ENCODE measurements around the gene MPV17.
"Not testable (repeated sequence)": the region's sequence is repeated elsewhere in the genome, so short reads cannot be mapped to it uniquely, and the experiment has no call there.

The MPV17 gene, protein sequence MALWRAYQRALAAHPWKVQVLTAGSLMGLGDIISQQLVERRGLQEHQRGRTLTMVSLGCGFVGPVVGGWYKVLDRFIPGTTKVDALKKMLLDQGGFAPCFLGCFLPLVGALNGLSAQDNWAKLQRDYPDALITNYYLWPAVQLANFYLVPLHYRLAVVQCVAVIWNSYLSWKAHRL

DNA sequence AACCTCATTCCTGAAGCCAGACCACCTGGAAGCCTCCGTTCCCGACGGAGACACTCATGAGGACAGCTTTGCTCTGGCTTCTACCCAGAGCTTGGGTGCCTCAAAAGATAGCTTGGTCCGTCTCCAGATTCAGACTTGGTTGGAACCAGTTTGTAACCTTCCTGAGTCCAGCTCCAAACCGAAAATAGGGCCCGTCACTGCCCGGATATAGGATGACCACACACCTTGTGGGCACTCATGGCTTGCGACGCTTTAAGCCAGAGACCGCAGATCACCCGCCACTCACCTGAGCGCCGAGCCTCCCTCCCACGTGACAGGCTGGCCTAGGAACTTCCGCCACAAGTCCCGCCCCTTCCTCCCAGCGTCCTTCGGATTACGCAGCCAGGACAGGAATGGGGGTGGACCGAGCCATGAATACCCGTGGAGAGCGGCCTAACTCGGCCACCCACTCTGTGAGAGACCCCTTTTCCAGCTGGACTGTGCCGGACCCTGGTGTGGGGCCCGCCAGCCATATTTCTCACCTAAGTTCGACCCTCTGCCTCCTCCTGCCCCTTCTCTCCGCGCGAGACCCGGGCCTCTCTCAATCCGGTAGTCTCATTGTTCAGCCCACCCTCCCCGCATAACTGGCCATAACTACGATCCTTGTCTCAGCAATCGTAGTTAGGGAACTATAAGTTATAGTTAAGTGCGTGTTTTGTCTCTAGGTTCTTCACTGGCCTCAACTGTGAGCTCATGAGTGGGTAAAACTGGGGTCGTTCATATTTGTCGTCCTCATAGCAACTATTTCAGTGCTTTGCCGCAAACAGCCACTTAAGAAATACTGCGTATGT, at the start of gene MPV17:
MPV17 (minus strand) TSS at position 332 of the 830 bp plus-strand sequence. CDS start 580 bp downstream, outside the sequence.
- DNase-seq, result peak; percentile 90

DNA sequence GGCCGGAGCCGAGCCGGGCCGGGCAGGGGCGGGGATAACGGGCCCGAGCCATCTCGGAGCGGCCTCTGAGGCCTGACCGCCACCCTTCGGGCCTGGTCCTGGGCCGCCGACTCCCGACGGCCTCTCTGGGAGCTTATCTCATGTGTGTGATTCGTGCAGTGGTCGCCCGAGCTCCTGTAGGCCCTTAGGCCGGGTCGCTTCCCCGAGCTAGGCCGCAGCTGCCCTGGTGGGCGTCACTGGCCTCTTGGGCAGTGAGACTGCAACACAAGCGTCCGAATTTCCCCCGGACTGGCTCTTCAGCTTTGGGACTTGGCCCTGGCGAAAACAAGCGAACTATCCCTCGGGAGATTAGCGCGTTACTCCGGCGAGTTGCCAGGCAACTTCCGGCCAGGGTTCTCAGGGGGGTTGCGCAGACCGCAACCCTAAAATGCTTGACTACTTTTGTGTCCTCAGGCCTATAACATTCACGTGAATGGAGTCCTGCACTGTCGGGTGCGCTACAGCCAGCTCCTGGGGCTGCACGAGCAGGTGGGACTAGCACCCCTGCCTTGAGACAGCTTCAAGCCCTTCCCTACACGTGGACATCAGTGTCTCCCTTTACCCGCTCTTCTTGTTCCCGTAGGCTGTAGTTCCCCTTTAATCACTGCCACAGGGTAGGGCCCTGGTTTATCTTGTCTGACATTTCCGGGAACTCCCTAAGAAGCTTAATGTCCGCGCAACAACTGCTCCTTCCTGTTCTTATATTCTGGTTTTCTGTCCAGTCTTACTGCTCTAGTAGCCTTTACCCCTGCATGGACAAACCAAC, 48.1 kb upstream of the MPV17 start:
- peak; percentile 92 for DNase-seq

DNA sequence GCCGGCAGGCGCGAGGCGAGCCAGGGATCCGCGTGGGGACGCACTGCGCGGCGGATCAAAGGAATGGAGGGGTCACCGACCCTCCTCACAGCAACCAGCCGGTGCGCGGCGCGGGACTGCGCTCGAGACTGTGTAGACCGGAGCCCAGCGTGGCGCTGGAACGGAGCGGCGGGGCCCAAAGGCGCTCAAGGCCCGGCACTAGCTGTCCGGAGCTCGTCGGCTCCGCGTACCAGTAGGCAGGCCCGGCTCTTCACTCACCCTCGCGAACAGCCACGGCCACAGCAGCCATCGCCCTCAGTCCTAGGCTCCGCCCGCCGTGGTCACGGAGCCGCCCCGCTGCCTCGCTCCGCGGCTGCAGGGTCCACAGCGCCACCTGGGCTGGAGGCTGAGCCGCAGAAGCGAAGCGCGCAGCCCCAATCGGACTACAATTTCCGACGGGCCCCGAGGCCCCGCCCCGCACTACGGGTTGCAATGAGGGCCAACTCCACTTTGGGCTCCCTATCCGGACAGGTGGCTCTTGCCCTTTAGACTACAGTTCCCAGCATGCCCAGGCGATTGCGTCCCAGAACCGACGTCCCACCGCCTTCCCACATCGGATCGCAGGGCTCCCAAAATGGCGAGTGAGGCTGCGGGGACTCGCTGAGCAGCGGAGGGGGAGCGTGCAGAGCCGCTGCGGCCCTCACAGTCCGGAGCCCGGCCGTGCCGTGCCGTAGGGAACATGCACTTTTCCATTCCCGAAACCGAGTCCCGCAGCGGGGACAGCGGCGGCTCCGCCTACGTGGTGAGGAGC, 47.3 kb upstream of the MPV17 start, which contains the start of the genes EIF2B4 and SNX17:
EIF2B4 (minus strand) TSS at position 313 of the 790 bp plus-strand sequence; CDS start at position 289, 24 bp downstream.
SNX17 (plus strand) TSS at position 591 of the 790 bp plus-strand sequence; CDS start at position 719, 128 bp downstream.
- peak; percentile 100 for DNase-seq

DNA sequence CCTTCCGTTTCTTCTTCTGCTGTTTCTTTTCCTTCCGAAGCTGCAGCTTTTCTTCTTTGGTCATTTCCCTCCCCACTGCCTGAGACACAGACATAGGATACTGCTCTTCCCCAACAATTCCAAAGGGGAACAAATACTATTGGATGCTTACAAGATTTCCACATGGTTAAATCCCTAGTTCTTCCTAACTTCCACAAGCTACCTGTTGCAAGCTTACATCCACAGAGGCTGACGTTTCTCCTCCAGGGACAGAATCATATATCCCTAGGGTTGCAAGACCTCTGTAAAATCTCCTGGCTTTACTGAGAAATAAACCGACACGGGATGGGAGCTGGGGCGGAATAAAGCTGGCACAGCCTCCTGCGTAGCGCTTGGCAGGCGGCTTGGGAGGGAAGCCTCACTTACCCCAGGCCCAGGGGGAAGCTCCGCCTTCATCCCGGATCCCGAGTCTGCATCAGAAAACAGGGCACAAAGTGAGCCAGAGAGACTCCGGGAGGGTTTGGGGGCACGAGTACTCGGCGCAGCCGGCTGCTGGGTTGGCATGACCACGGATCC, 46.7 kb upstream of the MPV17 start:
- peak; percentile 43 for DNase-seq

DNA sequence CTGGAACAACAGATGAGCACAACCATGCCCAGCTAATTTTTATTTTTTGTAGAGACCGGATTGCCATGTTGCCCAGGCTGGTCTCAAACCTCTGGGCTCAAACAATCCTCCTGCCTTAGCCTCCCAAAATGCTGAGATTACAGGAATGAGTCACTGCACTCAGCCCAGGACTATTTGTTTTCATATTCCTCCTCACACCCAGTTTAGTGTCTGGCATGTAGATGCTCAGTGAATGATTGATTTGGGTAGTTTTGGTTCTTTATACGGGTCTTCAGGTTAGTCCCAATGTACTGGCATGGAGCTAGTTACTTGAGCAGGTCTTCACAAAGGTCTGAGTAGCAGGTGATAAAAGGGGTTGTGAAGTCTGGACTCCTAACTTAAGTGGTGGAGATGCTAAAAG, 41.0 kb upstream of the MPV17 start:
- DNase-seq, result no peak

DNA sequence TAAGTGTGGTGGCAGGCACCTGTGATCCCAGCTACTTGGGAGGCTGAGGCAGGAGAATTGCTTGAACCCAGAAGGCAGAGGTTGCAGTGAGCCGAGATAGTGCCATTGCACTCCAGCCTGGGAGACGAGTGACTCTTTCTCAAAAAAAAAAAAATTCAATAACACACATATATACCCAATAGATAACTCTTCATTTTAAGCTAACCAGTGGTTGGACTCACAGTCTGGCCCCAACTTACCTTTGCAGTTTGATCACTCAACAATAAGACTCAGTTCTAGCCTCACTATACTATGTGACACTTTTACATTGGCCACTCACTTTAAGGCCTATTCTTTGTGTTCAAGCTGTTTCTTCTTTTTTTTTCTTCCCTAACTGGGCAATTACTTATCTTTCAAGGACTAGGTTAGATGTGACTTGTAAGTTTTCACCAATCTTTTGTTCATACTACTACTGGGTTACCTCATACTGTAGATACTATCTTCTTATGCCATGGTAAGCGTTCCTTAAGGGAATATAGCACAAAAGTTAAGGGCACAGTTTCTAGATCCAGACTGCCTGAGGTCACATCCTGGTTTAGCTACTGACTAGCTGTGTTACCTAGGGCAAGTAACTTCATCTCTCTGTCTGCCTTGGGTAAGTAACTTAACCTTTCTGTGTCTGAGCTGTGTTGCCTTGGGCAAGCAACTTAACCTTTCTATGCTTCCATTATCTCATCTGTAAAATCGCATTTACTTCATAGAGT, 40.0 kb upstream of the MPV17 start:
- DNase-seq, result no peak

DNA sequence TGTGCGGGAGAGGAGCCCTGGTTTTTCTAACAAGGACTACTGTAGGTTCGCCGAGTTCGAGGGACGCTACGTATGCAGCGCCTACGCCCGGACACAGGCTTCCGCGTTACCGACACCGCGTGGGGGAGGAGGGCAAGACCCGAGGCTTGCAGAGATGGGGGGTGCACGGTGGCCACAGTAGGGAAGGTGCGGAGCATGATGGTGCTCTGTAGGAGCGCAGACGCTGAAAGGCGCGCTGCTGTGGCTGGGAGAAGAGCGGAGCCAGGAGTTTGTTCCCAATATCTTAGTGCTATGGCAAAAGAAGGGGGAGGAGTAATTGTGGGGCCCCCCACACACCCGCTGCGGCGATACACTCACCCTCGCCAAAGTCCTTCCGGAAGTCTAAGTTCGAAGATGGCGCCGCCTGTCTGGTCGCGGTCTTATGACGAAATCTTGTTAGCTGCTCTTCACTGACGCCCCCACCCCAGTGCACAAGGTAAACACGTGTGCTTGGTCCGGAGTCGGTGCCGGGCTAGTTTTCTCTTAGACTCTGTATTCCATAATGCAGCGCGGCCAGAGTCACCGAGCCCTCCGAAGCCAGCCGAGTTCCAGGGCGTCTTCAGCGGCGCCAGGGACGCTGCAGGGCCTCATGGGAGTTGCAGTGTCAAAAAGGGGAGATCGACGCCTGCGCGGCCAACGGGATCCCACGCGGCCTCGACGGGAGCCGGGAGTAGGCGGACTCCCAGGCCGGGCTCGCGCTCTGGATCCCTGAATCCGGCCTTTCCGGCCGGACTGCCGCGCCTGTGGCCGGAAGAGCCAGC, 33.7 kb upstream of the MPV17 start, which contains the start of gene GTF3C2:
GTF3C2 (minus strand) TSS at position 383 of the 800 bp plus-strand sequence. CDS start 13,210 bp downstream, outside the sequence.
- peak; percentile 95 for DNase-seq

DNA sequence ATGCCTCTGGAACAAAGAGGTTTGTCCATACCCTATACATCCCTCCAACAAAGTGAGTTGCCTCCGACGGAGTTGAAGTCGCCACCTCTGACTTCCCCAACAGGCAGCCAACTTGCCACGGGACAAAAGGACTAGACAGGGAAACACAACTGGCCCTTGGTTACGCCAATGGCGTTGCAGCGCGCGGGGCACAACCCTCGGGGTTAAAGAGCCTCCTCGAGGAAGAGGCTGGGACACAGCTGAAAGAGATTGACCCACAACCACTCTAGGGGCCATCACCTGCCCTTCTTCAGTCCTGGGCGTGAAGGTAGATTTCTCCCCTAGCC, 33.1 kb upstream of the MPV17 start:
- peak; percentile 84 for DNase-seq

DNA sequence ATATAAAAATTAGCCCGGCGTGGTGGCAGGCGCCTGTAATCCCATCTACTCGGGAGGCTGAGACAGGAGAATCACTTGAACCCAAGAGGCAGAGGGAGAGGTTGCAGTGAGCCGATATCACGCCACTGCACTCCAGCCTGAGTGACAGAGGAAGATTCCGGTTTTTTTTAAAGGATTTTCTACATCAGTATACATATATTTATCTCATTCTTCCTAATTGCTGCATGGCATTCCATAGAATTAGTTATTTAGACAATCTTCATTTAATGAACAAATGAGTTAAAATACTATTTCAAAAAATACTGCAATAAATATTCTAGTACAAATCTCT, 31.7 kb upstream of the MPV17 start:
- no peak for DNase-seq

DNA sequence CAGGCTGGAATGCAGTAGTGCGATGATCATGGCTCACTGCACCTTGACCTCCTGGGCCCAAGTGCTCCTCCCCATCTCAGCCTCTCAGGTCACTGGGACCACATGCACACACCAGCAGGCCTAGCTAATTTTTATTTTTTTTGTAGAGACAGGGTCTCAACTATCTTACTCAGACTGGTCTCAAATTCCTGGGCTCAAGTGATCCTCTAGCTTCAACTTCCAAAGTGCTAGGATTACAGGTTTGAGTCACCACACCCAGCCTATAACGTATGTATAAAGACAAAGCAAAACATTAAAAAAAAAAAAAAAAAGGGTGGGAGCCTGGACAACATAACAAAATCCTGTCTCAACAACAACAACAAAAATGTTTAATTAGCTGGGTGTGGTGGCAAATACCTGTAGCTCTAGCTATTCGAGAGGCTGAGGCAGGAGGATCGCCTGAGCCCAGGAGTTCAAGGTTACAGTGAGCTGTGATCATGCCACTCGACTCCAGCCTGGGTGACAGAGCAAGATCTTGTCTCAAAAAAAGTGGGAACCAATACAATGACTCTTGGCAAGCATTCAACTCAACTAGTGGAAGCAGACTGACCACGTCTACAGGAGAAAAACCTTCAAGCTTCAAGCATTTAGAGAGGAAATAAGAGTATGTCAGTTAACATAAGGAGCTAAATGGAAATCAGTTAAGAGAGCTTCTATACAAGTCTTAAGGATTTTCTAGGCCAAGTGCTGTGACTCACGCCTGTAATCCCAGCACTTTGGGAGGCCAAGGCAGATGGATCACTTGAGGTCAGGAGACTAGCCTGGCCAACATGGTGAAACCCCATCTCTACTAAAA, 31.1 kb upstream of the MPV17 start:
- peak; percentile 15 for DNase-seq

DNA sequence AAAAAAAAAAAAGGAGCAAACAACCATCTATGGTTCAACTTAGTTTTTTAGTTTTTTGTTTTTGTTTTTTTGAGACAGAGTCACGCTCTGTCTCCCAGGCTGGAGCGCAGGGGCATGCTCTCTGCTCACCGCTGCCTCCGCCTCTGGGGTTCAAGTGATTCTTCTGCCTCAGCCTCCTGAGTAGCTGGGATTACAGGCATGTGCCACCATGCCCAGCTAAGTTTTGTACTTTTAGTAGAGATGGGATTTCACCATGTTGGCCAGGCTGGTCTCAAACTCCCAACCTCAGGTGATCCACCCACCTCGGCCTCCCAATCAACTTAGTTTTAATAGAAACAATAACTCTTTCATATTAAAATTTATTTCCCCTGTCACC, 30.5 kb upstream of the MPV17 start:
- not testable (repeated sequence) for DNase-seq

DNA sequence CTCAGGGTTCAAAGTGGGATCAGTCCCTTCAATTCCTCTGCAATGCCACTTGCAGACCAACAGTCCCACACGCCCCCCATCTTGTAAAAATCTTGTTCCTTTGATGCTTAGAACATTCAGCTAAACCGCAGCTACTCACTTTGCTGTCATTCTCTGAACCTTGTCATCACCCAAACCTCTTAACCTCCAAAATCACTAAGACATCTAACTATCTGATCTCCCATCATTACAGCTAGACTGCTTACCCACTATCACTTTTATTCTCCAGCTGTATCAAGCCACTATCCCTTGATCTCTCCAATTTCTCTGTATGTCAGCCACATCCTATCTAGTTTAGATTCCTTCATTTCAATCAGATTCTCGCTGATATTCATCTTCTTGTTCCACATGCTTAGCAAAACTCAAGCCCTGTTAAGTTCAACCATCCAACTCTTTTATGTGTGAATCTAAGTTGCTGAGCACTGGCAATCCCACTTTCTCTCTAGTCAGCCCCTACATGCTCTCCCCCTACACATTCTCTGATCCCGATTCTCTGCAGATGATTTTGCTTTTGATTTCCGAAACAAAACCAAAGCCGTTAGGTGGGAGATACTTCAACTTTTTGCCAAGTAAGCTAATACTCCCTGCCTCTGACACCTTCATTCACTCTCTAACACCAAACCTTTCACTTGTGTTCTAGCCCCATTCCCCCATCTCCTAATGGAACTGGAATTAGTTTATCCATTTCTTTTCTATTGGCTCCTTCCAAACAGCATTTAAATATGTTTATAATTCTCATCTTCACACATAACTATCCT, 29.1 kb upstream of the MPV17 start:
- DNase-seq, result no peak

DNA sequence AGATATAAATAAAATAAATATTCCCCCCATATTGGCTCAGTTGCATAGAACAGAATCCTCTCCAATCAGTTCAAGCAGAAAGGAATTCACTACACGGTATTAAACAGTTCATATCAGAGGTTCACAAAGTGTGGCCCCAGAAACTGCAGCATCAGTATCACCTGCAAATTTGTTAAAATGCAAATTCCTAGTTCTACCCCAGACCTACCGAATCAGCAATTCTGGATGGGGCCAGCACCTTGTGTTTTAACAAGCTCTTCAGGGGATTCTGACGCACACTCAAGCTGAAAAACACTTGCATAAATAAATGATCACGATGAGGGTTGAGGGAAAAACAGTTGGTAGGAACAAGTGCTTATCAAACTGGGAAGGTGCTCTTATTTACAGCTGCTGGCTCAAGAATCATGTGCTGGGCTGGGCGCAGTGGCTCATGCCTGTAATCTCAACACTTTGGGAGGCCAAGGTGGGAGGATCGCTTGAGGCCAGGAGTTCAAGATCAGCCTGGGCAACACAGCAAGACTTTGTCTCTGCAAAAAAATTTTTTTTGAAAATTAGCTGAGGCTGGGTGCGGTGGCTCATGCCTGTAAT, 27.3 kb upstream of the MPV17 start:
- DNase-seq, result no peak

DNA sequence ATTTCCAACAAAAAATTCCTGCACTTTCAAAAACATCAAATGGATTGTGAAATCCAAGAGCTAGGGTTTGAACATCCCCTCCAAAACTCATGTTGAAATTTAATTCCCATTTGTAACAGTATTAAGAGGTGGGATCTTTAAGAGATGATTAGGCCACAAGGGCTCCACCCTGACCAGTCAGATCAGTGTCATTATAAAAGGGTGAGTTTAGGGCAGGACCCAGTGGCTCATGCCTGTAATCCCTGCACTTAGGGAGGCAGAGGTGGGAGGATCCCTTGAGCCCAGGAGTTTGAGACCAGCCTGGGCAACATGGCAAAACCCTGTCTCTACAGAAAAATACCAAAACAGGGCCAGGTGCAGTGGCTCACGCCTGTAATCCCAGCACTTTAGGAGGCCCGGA, 24.7 kb upstream of the MPV17 start:
- DNase-seq, result no peak

DNA sequence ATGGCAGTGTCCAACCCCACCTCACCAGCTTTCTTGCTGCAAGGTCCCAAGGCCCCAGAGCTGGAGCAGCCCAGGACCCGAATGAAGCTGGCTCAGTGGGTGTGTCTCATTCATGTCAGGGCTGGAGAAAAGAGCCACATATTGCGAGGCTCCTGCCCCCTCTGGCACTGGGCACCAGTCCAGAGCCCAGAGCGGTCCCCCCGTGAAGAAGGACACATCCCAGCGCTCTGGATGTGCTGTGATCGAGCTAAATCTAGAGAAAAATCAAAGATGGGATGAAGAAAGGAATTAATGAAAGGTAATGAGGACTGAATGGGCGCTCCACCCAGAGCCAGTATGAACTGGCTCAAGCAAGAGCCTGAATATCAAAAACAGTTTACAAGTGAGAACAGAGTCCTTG, 13.3 kb upstream of the MPV17 start:
- no peak for DNase-seq

DNA sequence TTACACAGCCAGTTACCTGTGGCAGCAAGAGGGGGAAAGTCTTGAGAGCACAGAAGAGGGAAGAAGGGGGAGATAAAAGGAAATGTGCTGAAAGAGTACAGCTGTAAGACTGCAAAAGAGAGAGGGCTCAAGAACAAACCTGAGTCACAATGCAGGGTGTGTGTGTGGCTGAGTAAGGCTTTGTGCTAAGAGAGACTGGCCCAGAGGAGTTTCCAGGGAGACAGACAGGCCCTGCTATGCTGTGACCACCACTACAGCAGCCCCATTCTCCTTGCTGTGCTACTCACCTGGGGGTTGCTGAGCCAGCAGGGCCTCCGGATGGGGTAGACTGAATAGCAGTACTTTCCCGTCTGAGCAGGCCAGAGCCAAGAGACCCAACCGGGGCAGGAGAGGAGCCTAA, 12.4 kb upstream of the MPV17 start:
- DNase-seq, result no peak

DNA sequence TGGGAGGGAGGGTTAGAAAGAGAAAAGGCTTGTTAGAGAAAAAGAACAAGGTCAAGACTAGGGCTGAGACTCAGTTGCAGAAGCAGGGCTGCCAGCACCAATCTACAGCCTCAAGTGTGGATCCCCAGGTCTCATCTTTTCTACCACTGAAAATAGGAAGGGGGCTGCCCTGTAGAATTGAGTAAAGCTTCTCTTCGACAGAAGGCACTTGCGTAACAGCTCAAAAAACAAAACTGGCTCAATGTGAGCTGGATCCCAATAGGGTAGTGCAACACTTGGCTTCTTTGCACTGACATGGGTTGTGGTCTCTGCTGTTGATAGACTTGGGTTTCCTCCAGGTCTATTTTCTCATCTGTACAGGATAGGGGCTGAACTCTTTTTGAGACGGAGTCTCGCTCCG, 1.8 kb upstream of the MPV17 start:
- no peak for DNase-seq

DNA sequence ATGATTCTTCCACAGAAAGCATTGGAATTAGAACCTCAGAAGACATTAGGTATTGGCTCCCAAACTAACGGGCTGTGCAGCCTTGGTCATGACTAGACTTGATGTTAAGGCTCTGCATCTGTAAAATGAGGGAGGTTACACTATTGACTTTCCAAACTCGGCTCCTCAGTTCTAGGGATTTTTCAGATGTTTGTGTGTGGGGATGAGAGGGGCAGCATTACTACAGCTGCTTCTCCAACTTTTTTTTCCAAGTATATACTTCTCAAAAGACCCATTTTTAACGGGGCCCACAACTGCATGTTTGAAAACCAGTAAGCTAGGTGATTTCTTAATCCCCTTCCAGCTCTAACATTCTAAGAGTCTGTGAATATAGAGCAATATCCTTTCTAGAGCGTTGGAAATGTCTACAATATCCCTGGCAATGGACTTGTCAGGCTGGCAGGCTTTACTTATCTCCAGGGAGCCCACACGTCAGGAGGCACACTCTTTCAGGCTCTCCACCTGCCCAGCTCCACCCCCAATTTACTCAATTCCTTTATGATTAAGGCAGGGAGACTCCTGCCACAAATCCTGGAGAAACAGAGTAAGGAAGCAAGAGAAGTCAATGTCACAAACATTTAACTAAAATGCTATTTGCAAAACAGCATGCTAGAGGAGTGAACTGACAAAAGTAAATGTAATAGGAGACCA, 844 bp upstream of the MPV17 start:
- DNase-seq, result no peak

Data from inflammatory macrophage treated with lipopolysaccharide for 4 hours (primary cell).